ENCODE data around the gene GIT2. TPM values are rescaled to one million over a fixed set of nuclear protein-coding genes. Genes with fewer than 3 reads are reported as not detected.

Gene GIT2
- total RNA-seq, 1 donor from 2014 or later, result 42.6 TPM

DNA sequence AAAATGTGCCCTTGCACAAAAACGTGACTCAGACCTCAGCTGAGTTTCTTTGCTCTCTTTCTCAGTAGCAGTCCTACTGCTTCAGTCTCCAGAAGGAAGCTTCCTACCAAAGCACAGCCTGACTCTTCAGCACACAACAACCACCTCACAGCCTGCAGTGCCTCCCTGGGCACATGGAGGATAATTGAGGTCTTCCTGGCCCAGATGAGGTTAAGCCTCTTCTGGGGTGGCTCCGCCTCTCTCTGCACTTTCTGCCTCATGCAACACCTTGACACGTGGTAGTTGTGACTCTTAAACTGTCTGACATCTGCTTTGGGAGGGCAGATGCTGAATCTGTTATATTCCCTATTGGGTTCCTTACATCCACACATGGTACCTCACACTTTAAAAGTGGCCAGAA lies 33.8 kb downstream of the GIT2 start:
- H3K9me3 Mint-ChIP-seq, result no peaks in the 10 kb centered on the region
- H3K4me1 Mint-ChIP-seq, result no peaks in the 10 kb centered on the region
- peaks cover 37% of the 10 kb centered on the region for H3K36me3 Mint-ChIP-seq
- no peak overlapping the region for H3K4me3 Mint-ChIP-seq
- H3K27me3 Mint-ChIP-seq (ENCODE audit: low read depth), result no peaks in the 10 kb centered on the region
- no peak overlapping the region for H3K27ac Mint-ChIP-seq
- DNase-seq (ENCODE audit: low spot score in 2 of 2, unreplicated experiment in 2 of 2), result no peak
- TF ChIP-seq, protein P1, sequence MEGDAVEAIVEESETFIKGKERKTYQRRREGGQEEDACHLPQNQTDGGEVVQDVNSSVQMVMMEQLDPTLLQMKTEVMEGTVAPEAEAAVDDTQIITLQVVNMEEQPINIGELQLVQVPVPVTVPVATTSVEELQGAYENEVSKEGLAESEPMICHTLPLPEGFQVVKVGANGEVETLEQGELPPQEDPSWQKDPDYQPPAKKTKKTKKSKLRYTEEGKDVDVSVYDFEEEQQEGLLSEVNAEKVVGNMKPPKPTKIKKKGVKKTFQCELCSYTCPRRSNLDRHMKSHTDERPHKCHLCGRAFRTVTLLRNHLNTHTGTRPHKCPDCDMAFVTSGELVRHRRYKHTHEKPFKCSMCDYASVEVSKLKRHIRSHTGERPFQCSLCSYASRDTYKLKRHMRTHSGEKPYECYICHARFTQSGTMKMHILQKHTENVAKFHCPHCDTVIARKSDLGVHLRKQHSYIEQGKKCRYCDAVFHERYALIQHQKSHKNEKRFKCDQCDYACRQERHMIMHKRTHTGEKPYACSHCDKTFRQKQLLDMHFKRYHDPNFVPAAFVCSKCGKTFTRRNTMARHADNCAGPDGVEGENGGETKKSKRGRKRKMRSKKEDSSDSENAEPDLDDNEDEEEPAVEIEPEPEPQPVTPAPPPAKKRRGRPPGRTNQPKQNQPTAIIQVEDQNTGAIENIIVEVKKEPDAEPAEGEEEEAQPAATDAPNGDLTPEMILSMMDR (IDR thresholded peaks at IDR 0.05; ENCODE audit: unreplicated experiment), result no peak

DNA sequence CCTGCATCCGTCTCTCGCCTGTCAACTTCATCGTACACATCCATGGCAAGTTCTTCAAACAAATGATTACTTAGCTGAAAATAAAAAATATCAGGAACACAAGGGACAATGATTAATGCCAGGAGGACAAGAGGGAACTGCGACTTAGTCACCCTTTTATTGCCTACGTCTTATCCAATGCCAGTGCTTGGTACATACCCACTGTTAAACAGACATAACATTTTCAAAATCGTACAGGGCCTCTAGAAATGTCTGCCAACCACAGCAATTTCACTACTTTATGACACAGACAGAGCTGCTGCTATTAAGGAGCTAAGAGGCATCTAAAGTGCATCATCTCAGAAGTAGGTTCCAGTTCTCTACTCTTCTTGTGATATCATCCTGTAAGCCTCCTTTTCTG lies 34.6 kb downstream of the GIT2 start:
- H3K4me1 Mint-ChIP-seq, result no peaks in the 10 kb centered on the region
- H3K36me3 Mint-ChIP-seq, result peaks cover 40% of the 10 kb centered on the region
- no peaks in the 10 kb centered on the region for H3K9me3 Mint-ChIP-seq
- no peaks in the 10 kb centered on the region for H3K27me3 Mint-ChIP-seq (ENCODE audit: low read depth)
- TF ChIP-seq, protein P1 (IDR thresholded peaks at IDR 0.05; ENCODE audit: unreplicated experiment), result no peak
- no peak for DNase-seq (ENCODE audit: low spot score in 2 of 2, unreplicated experiment in 2 of 2)
- no peak overlapping the region for H3K4me3 Mint-ChIP-seq
- no peak overlapping the region for H3K27ac Mint-ChIP-seq

DNA sequence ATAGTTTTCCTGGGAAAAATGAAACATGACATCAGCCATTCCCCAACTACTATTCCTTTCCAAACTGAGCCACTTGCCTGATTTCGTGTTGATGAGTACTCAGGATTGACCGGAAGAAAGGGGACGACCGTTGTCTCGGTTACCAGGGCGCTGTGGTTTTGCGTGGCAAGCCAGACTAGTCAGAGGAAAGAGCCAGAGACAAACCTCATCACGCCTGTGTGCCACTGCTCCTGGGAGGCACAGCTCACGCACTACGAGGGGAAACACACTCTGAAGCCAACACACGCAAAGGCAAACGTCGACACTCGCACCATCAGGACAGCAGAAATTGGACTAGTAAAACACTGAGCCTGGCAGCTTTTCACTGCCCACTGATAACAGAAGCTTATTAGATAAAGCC lies 35.0 kb downstream of the GIT2 start:
- Mint-ChIP-seq H3K9me3 (no peaks in the 10 kb centered on the region), H3K36me3 (peaks cover 40% of the 10 kb centered on the region), H3K27ac (no peak overlapping the region), H3K4me1 (no peaks in the 10 kb centered on the region), H3K27me3 (ENCODE audit: low read depth) (no peaks in the 10 kb centered on the region), H3K4me3 (no peak overlapping the region)
- TF ChIP-seq, protein P1 (IDR thresholded peaks at IDR 0.05; ENCODE audit: unreplicated experiment), result no peak
- no peak for DNase-seq (ENCODE audit: low spot score in 2 of 2, unreplicated experiment in 2 of 2)

DNA sequence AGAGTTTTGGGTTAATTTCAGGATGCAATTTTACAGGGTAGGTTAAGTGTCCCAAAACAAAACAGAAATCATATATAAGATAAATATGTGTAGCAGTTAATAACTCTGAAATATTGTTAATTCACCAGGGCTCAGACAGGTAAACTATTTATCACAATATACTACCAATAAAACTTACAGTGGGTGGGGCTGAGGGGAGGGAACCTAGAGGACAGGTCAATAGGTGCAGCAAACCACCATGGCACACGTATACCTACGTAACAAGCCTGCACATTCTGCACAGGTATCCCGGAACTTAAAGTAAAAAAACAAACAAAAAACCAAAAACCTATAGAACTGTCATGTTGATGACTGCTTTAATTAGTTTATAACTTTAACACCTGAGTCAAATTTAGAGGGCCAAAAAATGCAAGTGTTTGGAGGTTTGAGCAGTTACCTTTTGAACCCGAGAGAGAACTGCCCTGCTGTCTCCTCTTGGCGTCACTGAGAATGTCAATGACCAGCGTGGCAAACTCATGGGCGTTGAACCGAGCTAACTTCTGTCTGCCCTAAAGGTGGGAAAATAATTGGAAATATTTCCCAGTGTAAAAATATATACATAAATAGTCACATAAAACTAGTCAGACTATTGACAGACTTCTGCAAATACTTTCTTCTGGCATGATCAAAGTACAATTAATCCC lies 36.6 kb downstream of the GIT2 start:
- TF ChIP-seq, protein P1 (IDR thresholded peaks at IDR 0.05; ENCODE audit: unreplicated experiment), result no peak
- H3K27ac Mint-ChIP-seq, result no peak overlapping the region

DNA sequence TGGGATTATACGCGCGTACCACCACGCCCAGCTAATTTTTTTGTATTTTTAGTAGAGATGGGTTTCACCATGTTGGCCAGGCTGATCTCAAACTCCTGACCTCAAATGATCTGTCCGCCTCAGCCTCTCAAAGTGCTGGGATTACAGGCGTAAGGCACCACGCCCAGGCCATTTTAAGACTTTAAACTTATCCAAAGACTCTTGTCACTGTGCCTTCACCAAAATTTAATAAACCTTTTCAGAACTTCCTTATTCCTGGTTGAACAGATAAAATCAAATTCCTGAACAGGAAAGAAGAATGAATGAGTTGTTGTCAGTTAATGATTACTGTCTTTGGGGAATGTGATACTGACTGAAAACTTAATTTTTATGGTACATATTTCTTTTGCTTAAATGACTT lies 37.8 kb downstream of the GIT2 start:
- TF ChIP-seq, protein P1 (IDR thresholded peaks at IDR 0.05; ENCODE audit: unreplicated experiment), result no peak
- Mint-ChIP-seq H3K27me3 (ENCODE audit: low read depth) (no peaks in the 10 kb centered on the region), H3K27ac (no peak overlapping the region), H3K9me3 (no peaks in the 10 kb centered on the region), H3K4me3 (no peak overlapping the region), H3K36me3 (peaks cover 31% of the 10 kb centered on the region), H3K4me1 (no peaks in the 10 kb centered on the region)
- no peak for DNase-seq (ENCODE audit: low spot score in 2 of 2, unreplicated experiment in 2 of 2)

More for the DNA sequence above, 36.6 kb downstream of the GIT2 start:
- DNase-seq (ENCODE audit: low spot score in 2 of 2, unreplicated experiment in 2 of 2), result no peak
- Mint-ChIP-seq H3K36me3 (peaks cover 31% of the 10 kb centered on the region), H3K9me3 (no peaks in the 10 kb centered on the region), H3K4me1 (no peaks in the 10 kb centered on the region), H3K27me3 (ENCODE audit: low read depth) (no peaks in the 10 kb centered on the region), H3K4me3 (no peak overlapping the region)
